Peyer's patch (tissue), 4 donors: ENCODE measurements around the gene MBD4.

ENCODE experiments used
- POLR2A ChIP-seq, 2 donors: fragments of 450-650 bp; IDR thresholded peaks; one replicate each; pipeline ENCODE4 v1.5.1; 2017; ENCODE audit warnings: antibody characterized with exemption in 2 of 2, mild to moderate bottlenecking in 2 of 2, moderate library complexity in 2 of 2
- TF ChIP-seq, protein P1 (sequence below), 6 experiments: fragments of 450-650 bp in 4 of 6; fragments of 200-600 bp in 2 of 6; sonication (generic) in 1 of 6; IDR thresholded peaks; one replicate each; pipeline ENCODE4 v1.5.1; 2017 to 2019; ENCODE audit warnings: antibody characterized with exemption in 6 of 6, mild to moderate bottlenecking in 3 of 6, moderate library complexity in 1 of 6

DNA sequence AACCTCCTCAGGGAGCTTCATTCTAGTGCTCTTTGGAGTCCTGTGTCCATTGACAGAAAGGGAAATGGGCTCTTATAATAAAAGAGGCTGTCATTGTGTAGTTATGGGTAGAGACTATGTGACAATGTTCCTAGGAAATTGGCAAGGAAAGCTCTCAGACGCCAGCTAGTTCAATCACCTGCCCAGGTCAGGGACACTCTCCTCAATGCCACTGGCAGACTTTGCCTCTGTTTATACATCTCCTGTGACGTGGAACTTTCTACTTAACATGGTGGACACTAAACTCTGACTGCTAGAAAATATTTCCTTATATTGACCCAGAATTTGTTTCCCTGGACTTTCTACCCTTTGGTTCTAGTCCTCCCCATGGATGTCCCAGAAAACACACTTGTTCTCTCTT, 14.1 kb downstream of the MBD4 start:
- TF ChIP-seq, protein P1, sequence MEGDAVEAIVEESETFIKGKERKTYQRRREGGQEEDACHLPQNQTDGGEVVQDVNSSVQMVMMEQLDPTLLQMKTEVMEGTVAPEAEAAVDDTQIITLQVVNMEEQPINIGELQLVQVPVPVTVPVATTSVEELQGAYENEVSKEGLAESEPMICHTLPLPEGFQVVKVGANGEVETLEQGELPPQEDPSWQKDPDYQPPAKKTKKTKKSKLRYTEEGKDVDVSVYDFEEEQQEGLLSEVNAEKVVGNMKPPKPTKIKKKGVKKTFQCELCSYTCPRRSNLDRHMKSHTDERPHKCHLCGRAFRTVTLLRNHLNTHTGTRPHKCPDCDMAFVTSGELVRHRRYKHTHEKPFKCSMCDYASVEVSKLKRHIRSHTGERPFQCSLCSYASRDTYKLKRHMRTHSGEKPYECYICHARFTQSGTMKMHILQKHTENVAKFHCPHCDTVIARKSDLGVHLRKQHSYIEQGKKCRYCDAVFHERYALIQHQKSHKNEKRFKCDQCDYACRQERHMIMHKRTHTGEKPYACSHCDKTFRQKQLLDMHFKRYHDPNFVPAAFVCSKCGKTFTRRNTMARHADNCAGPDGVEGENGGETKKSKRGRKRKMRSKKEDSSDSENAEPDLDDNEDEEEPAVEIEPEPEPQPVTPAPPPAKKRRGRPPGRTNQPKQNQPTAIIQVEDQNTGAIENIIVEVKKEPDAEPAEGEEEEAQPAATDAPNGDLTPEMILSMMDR (IDR thresholded peaks at IDR 0.05) = no peak
- TF ChIP-seq POLR2A (IDR thresholded peaks at IDR 0.05) = no peak
